ENCODE measurements around the gene MBD3L2B. TPM values are rescaled to one million over a fixed set of nuclear protein-coding genes. Genes with fewer than 3 reads are reported as not detected.

The MBD3L2B gene
- 0.16 TPM in 1 of 2 replicates, not detected in the other for total RNA-seq

GRCh38 chr19:7021331-7021730, at the start of gene MBD3L2B:
Gene MBD3L2B, minus strand, starts transcription at chr19:7021431. Its CDS starts 34 bp downstream, at chr19:7021397.

GRCh38 chr19:7069042-7069903, 48.0 kb upstream of the MBD3L2B start, which contains the start of gene ZNF557:
Gene ZNF557, plus strand, starts transcription at chr19:7069703. Its CDS starts 5,372 bp downstream, at chr19:7075075.

GRCh38 chr19:7058576-7058975, 37.3 kb upstream of the MBD3L2B start, which contains the start of gene MBD3L3:
Gene MBD3L3, minus strand, starts transcription at chr19:7058676. Its CDS starts 71 bp downstream, at chr19:7058605.

GRCh38 chr19:7049021-7049420, 27.8 kb upstream of the MBD3L2B start, which contains the start of gene MBD3L2:
Gene MBD3L2, plus strand, starts transcription at chr19:7049321. Its CDS starts 53 bp downstream, at chr19:7049374.

GRCh38 chr19:7040079-7040478, 18.8 kb upstream of the MBD3L2B start, which contains the start of gene MBD3L4:
Gene MBD3L4, minus strand, starts transcription at chr19:7040179. Its CDS starts 35 bp downstream, at chr19:7040144.

GRCh38 chr19:7030278-7030677, 9.0 kb upstream of the MBD3L2B start, which contains the start of gene MBD3L5:
Gene MBD3L5, plus strand, starts transcription at chr19:7030578. Its CDS starts 34 bp downstream, at chr19:7030612.

Other genes starting within 250 kb of the MBD3L2B start
- not detected in 2 replicates for gene VAV1, start 248.7 kb downstream of the MBD3L2B start, total RNA-seq
- not detected in 2 replicates for gene ADGRE1, start 133.9 kb downstream of the MBD3L2B start, total RNA-seq
- gene MBD3L5, start 9.1 kb upstream of the MBD3L2B start, total RNA-seq, result not detected in 2 replicates
- gene MBD3L4, start 18.7 kb upstream of the MBD3L2B start, total RNA-seq, result not detected in 2 replicates
- gene MBD3L2, start 27.9 kb upstream of the MBD3L2B start, total RNA-seq, result not detected in 2 replicates
- not detected in 2 replicates for gene MBD3L3, start 37.2 kb upstream of the MBD3L2B start, total RNA-seq
- gene ZNF557, start 48.3 kb upstream of the MBD3L2B start, total RNA-seq, result 9.1 and 16.3 TPM in 2 replicates

Data from bladder microvascular endothelial cell (primary cell).